ENCODE measurements around the gene CFAP77.
"Not testable (repeated sequence)": the region's sequence is repeated elsewhere in the genome, so short reads cannot be mapped to it uniquely, and the experiment has no call there.

Gene CFAP77

GRCh38 chr9:132546148-132547051, 136.4 kb downstream of the CFAP77 start:
- DNase-seq (ENCODE audit: low spot score), result peak; percentile 32
- FAIRE-seq, result no peak

- FAIRE-seq, result no peak
- DNase-seq (ENCODE audit: low spot score), result no peak
Measured at GRCh38 chr9:132547052-132547431, 137.0 kb downstream of the CFAP77 start.

DNA sequence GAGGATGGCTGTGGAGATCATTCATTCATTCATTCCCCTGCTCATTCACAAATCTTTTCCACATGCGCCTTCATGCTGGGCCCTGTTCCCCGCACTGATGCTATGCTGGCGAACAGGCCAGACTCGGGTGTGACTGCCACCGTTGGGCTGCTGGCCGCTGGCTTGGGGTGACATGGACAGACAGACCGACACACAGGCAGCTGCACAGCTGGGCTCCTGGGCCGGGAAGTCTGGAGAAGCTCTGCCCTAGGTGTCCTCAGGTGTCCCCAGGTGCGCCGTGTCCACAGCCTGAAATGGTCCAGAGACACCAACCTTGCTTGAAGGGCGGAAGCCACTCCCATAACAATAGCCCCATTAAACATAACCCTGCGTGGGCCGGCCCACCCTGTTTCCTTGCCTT, 137.4 kb downstream of the CFAP77 start:
- DNase-seq (ENCODE audit: low spot score), result no peak
- FAIRE-seq, result no peak

GRCh38 chr9:132547976-132548730, 138.1 kb downstream of the CFAP77 start:
- DNase-seq (ENCODE audit: low spot score), result no peak

DNA sequence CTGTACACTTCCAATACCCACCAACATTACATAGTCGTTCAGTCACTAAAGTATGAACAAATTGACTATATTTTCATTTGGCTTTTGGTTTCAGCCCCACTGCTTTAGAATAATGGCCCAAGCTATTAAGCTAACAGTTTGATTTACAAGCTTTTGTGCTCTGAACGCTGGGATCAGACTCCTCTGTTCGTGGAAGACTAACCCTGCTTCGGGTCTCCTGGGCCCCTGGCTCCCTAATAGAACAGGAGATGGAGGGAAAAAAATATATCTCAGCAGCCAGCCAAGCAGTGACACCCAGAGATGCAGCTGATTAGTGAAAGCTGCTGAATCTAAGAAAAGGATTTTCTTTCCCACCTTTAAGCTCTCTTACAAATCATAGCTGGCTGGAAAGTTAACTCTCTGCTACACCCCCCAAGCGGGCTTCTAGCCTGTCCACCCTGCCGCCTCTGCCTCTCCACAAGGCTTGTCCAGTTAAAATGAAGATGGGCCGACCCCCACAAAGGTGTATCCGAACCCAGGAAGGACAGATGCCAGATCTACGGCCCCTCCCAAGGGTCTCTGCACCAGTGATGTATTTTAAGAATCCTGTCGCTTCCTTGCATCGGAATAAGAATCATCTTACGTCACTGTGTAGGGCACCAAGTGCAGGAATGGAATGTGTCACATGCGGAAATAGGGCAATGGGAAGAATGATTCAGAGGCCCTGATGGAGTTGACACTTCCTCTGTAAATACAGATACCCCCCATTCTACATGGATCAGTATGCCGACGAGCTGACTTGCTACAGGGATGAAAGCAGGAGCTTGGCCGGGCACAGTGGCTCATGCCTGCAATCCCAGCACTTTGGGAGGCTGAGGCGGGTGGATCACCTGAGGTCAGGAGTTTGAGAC, 139.0 kb downstream of the CFAP77 start:
- peak; percentile 26 for DNase-seq (ENCODE audit: low spot score)
- no peak for FAIRE-seq

More at GRCh38 chr9:132547976-132548730, 138.1 kb downstream of the CFAP77 start:
- no peak for FAIRE-seq

DNA sequence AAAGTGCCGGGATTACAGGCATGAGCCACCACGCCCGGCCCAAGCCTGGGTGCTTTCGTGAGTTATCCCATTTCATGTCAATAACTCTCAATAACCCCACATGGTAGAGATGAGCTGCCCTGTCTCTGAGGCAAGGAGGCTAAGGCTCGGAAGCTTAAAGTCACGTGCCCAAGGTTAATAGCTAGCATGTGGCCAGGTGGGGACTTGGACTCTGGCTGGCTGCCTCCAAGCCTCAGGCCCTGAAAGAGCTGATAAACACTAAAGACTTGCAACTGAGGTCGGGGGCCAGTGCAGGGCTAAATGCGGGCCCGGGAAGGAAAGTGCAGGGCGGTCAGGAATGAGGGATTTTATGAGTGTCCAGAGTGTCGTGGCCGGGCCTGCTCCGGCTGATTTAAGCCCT, 141.5 kb downstream of the CFAP77 start:
- no peak for DNase-seq (ENCODE audit: low spot score)

DNA sequence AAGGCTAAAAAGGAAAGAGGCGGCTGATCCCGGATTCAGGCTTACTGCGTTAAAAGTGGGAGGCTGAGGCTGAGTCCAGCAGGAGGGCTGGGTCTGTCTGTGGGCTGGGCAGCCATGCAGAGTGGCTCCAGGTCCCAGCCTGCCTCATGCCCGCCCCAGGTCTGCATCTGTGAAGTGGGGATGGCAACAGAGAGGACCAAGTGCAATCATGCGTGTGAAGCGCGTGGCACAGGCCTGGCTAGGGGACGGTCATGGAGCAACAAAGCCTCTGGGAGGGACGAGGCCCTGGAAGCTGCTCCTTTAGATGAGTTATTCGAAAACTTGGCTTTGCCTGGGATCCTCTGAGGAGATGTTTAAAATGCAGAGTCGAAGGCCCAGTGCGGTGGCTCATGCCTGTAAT, 142.0 kb downstream of the CFAP77 start:
- no peak for FAIRE-seq
- DNase-seq (ENCODE audit: low spot score), result no peak

More for the DNA sequence above, 141.5 kb downstream of the CFAP77 start:
- no peak for FAIRE-seq

DNA sequence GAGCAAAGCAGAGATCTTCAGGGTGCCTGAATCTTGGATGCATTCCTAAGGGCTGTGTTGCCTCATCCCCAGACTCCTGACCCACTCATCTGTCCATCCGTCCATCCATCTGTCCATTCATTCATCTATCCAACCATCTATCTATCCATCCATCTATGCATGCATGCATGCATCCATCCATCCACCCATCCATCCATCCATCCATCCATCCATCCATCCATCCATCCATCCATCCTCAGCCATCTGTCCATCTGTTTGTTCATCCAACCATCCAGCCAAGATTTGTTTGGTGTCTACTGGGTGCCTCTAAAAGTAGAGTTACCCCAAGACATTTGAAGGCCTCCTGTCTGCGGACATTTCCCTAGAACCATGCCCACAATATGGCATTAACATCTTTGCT, 144.7 kb downstream of the CFAP77 start:
- no peak for FAIRE-seq
- DNase-seq (ENCODE audit: low spot score), result no peak

DNA sequence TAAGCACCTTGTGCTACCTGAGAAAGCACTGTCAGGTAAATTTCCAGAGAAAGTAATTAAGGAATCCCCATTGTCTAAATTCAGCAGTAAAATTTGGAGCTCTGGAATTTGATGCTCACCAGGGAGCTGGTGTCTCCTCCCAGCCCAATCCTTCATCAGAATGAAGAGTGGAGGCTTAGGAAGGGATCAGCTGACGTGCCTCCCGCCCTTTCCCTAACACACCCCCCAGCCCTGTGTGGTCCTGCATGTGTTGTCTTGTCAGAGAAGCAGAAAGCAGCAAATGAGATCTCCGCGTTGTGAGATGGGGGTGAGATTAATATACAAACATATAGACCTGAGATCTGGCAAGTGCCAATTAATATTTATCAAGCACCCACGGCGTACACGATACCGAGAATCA, 145.5 kb downstream of the CFAP77 start:
- DNase-seq (ENCODE audit: low spot score) (no peak), FAIRE-seq (no peak)

GRCh38 chr9:132556235-132556634, 146.2 kb downstream of the CFAP77 start:
- no peak for FAIRE-seq
- DNase-seq (ENCODE audit: low spot score), result no peak

DNA sequence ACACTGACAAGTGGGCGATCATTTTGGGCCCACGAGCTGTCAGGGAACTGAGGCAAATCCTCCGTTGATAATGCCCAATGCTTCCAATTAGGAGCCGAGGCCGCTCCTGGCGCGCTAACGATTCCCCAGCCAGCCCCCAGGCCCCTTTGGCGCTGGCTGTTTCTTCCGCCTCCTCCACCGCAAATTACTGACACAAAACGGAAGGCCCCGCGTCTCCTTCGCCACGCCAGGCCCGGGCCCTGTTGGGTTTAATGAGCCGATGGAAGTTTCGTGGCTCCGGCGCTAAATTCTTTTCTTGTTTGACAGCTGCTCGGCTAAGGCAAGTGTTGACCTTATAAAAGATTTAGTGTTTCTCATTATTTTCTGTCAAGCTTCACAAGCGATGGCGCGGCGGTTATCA, 146.7 kb downstream of the CFAP77 start:
- DNase-seq (ENCODE audit: low spot score) (no peak), FAIRE-seq (no peak)

- DNase-seq (ENCODE audit: low spot score), result no peak
- FAIRE-seq, result no peak
Measured at GRCh38 chr9:132557159-132557558, 147.1 kb downstream of the CFAP77 start.

DNA sequence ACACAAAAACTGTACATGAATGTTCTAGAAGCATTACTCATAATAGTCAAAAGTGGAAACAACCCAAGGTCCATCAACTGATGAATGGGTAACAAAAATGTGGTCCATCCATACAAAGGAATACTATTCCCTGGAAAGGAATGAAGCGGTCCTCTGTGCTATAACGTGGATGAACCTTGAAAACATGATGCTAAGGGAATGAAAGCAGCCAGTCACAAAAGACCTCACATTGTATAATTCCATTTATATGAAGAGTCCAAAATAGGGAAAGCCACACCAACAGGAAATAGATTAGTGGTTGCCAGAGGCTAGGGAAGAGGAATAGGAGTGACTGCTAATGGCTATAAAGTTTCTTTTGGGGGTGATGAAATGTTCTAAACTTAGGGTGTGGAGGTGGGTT, 149.7 kb downstream of the CFAP77 start:
- no peak for FAIRE-seq
- no peak for DNase-seq (ENCODE audit: low spot score)

- DNase-seq (ENCODE audit: low spot score) (no peak), FAIRE-seq (no peak)
Measured at GRCh38 chr9:132560616-132561202, 150.7 kb downstream of the CFAP77 start.

DNA sequence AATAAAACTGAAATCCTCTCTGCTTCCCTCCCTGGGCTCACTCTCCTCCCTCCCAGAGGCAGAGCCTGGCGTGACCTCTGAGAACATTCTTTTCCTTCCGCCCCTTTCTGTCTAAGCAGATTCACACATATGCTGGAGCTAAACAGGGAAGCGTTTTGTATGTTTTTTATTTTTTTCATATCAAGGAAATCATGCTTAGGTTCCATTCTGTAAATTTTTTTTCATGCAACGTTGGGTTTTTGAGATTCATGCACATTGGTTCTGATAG, 152.2 kb downstream of the CFAP77 start:
- DNase-seq (ENCODE audit: low spot score), result no peak
- FAIRE-seq, result no peak

DNA sequence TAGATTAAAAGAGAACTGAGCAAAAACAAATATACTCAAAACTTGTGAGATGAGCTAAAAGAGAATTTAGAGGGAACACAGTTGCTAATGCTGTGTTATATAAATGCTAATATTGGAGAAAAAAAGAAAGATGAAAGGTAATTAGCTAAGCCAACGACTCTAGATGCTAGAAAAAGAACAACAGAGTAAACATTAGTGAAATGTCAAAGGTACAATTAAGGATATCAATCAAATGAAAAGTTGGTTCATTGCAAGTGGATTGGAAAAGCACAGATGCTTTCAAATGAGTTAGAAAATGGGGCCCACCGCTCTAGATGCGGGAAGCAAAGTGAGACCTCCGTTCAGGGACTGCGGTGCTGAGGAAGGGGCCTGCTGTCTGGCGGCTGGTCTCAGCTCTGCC, 154.5 kb downstream of the CFAP77 start:
- FAIRE-seq (no peak), DNase-seq (ENCODE audit: low spot score) (no peak)

GRCh38 chr9:132568787-132569186, 158.8 kb downstream of the CFAP77 start:
- not testable (repeated sequence) for DNase-seq (ENCODE audit: low spot score); FAIRE-seq

- no peak for DNase-seq (ENCODE audit: low spot score)
- no peak for FAIRE-seq
Measured at GRCh38 chr9:132571806-132572600, 162.0 kb downstream of the CFAP77 start.

- FAIRE-seq (no peak), DNase-seq (ENCODE audit: low spot score) (no peak)
Measured at GRCh38 chr9:132572921-132573320, 162.9 kb downstream of the CFAP77 start.

DNA sequence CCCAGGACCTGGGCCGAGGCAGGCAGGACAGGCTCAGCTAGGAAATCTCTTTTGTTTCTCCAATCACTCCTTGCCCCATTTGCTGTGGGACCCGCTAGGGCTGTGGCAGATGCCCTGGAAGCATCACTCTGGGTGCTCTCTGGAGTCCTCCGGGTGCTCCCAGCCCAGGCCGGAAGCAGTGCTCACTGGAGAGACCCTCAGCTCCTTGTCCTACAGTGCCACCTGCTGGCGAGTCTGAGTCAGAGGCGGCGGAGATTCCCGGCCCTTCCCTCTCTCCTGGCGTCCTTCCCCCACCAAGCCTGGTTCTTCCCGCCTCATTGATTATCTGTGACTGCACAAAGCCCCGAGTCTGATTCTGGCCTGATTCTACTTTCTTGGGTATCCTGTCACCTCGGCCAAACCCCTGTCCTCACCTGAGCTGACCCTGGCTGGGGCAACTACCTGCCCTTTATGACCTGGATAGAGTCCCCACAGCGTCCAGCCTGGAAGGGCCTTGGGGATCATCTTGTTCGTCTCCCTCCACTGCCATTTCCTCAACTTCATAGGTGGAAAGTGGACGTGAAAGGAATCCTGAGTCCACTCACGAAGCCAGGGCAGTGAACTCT, 165.1 kb downstream of the CFAP77 start:
- no peak for FAIRE-seq

More for the DNA sequence above, 165.1 kb downstream of the CFAP77 start:
- DNase-seq (ENCODE audit: low spot score), result peak; percentile 84

All from urothelium cell line (cell line).